GM18870 (cell line): ENCODE data around the gene MACF1.
A peak's percentile ranks its signal among the peaks of the same experiment; 100 is the strongest.

ENCODE experiments used
- ATAC-seq: cut with Tn5 transposase; IDR thresholded peaks from one replicate; pipeline ENCODE4 v1.9.1; 2021; ENCODE audit warnings: moderate library complexity; ENCODE audit not compliant: unreplicated experiment

MACF1 gene

DNA sequence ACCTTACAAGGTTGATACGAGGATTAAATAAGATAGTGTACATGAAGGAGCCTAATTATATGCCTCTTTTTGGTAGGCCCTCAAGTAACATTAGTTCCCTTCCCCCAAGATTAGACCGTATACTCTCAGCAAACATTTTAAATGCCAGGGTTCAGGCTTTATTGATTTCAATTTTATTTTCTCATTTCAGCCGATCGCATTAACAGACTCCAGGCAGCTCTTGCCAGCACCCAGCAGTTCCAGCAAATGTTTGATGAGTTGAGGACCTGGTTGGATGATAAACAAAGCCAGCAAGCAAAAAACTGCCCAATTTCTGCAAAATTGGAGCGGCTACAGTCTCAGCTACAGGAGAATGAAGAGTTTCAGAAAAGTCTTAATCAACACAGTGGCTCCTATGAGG is 182.5 kb downstream of the MACF1 start:
- no peak for ATAC-seq

DNA sequence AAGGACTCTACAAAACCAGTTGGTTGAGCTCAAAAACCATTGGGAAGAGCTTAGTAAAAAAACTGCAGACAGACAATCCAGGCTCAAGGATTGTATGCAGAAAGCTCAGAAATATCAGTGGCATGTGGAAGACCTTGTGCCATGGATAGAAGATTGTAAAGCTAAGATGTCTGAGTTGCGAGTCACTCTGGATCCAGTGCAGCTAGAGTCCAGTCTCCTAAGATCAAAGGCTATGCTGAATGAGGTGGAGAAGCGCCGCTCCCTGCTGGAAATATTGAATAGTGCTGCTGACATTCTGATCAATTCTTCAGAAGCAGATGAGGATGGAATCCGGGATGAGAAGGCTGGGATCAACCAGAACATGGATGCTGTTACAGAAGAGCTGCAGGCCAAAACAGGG is 183.0 kb downstream of the MACF1 start:
- no peak for ATAC-seq

DNA sequence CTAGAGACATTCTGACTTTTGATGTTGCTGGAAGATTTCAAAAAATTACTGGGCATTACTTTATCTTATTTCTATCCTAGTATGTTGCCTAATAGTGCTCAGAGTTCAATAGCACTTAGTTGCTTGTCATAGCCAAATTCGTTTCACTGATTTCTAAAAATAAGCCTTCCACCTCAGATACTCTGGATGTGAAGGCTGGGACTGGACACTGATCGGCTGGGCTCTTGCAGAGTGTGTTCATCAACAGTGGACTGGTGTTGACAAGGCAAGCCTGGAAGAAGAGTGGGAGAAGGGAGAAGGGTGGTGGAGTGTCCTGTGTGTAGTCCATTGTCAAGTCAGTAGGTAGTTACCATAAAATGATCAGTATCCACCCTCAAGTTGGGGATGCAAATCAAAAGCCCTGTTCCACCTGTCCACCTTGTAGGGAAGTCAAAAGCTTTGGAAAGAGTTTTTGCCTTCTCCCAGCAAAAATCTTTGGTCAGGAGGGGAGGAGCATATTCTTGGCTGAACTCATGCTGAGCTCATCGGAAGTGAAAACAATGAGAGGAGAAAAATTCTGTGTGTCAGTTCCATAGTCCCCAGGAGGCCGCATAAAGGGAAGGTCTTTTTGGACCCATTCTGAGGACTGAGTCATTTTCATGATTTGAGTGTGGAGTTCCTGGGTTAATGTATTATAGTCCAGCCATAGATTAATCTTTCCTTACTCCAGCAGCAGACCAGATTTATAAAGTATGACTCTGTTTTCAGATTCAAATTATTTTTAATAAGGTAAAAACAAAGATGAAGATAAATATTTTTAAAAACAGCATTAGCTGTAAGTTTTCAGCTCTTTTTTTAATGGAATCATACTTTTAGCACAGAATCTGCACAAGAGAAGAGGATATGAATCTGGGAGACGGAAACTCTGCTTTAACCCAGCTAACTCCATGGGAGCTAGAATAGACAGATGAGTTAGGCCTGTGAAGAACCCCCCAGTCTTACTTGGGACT is 187.5 kb downstream of the MACF1 start:
- no peak for ATAC-seq

DNA sequence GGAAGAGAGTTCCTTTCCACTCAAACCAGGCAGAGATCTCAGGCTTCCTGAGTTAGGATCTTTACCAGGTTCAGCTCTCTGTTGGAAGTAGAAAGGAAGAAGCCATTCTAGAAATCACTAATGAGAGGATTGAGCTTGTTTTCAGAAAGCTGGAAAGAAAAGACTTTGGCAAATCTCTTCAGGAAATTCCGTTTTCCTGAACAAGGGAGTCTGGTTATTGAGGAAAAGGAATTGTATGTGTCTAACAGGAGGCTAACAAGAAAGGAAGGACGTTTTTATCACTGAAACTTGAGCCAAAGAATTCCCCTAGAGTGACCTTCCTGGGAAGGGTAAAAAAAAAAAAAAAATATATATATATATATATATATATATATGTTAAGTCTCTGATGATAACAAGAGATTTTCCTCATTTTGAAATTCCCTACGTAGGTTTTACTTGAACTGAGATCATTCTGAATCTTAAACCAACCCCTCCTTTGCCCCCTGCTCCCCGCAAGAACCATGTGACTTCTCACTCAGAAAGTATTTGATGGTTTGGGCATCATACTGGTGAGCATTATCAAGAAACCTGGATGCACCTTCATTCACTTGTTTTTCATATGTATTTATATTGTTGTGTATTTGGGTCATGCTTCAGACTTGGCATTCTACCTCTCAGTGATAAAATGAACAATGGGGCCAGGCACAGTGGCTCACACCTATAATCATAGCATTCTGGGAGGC is 188.5 kb downstream of the MACF1 start:
- ATAC-seq: no peak

DNA sequence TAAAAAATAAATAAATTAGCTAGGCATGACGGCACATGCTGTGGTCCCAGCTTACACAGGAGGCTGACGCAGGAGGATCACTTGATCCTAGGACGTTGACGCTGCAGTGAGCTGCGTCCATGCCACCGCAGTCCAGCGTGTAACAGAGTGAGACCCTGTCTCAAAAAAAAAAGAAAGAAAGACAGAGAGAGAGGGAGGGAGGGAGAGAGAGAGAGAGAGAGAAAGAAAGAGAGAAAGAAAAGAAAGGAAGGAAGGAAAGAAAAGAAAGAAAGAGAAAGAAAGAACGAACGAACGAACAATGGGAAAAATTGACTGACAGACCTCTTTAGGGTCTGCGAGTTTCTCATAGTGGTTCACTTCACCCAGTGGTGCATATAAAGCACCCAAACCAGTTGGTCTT is 189.2 kb downstream of the MACF1 start:
- ATAC-seq: no peak

DNA sequence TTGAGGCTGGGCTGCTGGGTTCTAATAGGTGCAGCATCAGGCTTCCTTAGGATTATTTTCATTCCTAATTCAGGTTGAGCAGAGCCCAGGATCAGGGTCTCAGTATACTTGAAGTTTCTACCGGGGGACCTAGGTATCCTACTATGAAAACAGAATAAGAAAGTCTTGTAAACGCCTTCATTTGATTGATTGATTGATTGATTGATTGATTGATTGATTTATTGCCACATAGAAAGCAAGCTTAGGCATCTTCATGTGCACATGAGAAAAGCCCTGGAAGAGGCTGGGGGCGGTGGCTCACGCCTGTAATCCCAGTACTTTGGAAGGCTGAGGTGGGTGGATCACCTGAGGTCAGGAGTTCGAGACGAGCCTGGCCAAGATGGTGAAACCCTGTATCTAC is 189.6 kb downstream of the MACF1 start:
- no peak for ATAC-seq

DNA sequence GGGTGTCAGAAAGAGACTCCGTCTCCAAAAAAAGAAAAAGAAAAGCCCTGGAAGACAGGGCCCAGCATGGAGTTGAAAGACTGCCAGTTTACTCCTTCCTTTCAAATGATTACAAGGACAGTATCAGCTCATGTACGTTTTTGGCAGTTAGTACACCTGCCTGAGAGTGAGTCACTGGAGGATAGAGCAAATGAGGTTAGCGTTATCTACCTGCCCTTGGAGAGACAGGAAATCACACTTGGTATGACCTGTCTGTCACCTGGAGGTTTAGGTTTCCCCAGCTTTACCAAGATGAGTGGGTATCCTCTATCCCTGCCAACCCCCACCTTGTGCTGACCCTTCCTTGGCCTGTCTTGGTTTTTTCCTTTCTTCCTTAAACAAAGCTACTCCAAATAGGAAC is 190.1 kb downstream of the MACF1 start:
- ATAC-seq: no peak

DNA sequence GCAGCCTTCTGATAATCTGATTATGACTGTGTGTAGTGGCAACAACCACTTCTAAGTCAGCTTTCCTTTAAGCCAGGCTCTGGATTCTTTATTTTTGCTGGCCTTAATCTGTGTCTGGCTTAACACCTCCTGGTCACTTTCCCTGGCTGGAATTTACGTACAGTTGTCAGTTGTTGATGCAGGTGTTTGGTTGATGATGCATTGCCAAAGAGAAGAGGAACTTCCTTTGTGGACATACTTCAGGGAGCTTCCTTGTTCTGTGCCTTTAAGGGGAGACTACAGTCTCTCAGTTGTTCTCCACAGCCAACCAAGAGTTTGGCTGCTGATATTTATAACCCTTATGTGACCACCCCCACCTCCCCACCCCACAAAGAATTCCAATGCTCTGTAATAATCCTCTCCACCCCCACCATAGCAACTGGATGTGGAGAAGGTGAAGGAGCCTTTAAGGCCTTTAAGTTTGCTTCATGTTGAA is 190.9 kb downstream of the MACF1 start:
- no peak for ATAC-seq

DNA sequence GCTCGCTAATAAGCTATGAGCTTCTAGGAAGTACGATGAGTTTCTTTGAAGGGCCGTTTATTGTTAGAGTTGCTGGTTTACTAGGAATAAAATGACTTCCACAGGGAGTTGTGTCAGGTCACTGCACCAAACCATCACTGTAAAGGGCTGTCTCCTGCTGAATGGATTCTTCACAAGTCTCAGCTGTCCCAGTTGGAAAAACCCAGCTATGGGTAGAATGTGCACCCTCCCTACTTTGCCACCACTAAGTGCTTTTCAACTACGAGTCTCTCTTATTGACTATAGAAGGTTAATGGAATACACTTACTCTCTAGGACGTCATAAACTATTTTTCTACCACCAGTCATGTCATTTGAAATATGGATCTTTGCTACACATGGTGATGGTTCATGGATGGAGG is 192.2 kb downstream of the MACF1 start:
- ATAC-seq: no peak

DNA sequence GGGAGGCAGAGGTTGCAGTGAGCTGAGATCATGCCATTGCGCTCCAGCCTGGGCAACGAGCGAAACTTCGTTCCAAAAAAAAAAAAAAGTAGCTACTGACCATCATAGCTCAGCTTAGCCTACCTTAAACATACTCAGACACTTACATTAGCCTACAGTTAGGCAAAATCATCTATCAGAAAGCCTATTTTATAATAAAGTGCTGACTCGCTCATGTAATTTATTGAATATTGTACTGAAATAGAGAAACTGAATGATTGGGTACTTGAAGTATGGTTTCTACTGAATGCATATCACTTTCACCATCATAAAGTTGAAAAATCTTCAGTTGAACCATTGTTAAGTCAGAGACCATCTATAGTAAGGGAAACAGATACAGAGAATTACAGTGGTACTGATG is 193.0 kb downstream of the MACF1 start:
- no peak for ATAC-seq

DNA sequence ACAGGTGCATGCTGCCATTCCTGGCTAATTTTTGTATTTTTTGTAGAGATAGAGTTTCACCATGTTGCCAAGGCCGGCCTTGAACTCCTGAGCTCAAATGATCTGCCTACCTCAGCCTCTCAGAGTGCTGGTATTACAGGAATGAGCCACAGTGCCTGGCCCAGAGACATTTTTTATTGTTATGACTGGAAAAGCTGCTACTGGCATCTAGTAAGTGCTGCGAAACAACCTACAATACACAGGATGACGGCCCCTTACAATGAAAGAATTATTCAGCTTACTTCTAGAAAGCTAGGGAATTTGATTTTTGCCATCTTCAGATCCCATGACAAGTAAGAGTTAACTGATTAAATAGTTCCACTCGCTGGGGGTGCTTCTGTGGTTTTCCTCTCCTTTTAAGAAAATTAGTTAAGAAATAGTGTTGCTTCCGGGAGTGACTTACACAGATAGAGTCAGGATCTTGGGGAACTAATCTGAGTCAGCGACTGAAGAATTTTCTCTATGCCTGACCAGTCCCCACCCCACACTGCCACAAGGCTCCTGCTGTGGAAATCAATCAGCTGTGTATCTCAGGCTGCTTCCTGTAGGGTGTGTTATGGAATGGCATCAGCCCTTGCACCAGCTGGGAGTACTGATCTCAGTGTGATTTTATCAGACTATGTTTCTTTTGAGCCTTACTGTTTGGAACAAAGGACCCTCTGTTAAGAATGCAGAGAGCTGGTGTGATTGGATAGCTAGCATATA is 194.0 kb downstream of the MACF1 start:
- ATAC-seq: peak; percentile 53

DNA sequence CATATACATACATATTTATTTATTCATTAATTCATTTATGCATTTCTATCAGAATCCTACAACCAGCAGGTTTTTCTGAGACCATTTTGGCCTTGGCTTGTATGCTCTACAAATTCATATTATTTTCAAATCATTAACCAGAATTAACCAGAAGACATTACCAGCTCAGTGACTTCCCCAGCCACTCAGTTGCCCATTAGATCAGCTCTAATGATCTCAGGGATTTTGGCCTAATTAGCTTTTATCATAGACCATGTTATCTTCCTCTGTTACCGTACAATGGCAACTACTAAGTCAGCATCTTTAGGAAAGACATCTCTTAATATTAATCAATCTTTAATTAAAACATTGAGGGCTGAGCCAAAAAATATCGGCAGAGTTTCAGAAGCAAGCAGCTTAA is 196.6 kb downstream of the MACF1 start:
- ATAC-seq: no peak

DNA sequence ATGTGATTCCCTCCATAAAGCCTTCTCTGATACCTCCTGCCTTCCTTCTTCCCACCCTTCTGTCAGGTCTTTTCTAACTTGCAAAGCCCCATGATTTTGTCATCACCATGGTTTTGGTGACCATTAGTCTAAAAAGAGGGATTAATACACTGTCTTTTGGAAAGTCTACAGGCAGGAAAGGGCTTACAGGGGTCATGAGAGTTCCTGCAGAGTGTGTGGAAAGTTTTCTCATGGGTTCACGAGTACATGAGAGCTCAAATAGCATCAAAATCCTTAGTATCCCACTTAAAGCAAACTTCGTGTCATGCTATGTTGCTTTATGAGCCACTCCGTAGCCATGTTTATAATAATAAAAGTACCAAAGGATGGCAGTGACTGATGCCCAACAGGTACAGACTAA is 200.4 kb downstream of the MACF1 start:
- no peak for ATAC-seq

DNA sequence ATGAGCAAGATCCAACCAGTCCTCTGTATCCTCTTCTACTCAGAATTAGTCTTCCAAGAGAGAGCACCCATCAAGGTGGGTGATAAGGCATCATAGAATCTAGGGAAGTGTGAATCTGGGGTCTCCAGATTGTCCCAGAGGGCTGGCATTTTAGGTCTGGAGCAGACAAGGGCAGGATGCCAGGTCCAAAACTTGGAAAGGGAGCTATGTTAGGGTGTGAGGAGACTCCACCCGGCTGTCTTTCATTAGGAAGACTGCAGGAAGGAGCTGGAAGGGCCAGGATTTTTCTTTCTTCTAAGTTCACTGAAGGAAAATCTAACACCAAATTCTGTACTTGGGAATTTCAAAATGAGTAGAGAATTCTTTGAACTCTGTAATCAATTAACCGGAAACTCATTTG is 200.9 kb downstream of the MACF1 start:
- ATAC-seq: no peak

DNA sequence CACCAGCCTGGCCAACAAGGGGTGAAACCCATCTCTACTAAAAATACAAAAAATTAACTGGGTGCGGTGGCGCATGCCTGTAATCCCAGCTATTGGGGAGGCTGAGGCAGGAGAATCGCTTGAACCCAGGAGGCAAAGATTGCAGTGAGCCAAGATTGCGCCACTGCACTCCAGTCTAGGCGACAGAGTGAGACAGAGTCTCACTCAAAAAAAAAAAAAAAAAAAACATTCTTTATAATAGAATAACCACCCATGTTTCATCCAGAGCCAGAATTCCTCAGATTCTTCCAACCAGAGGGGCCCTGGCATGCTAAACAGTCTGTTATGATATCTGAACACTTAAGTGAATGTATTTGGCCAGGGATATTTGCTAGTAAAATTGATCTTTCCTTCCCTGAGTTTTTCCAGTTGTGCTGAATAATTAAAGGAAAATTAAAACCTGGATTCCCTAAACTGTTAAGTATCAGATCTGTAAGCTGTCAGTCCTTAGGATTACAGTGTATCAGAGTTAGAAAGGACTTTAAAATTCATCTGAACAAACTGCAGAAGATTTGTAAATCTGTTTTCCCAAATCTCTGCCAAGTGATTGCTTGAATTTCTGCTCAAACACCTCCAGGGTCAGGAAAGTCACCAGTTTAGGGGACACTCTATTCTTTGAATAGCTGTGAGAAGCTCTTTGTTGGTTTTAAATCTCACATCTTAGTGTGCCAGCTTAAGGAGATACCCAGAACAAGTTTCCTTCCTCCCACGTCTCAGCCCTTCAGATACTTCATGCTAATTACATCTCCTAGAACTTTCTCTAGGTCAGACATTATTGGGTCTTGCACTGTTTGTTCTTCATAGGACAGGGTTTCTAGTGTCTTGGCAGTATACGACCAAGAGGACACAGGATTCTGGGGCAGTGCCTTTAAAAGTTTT is 202.3 kb downstream of the MACF1 start:
- ATAC-seq: no peak

DNA sequence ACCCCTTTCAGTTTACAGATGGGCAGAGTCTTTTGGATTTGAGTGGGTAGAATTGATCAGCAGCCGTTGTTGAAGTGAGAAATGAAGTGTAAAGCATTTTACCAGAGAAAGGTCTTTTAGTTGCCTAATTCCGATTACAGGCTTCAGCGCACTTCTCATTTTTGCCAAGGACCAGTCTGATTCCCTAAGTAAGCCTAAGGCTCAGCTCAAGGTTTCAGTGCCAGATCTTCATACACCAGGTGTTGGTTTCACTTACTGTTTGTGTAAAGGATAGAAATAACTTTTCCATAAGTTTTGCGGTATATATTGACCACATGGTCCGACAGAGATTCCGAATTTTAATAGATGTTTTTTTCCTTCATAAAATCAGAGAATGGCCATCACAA is 203.0 kb downstream of the MACF1 start:
- ATAC-seq: no peak

DNA sequence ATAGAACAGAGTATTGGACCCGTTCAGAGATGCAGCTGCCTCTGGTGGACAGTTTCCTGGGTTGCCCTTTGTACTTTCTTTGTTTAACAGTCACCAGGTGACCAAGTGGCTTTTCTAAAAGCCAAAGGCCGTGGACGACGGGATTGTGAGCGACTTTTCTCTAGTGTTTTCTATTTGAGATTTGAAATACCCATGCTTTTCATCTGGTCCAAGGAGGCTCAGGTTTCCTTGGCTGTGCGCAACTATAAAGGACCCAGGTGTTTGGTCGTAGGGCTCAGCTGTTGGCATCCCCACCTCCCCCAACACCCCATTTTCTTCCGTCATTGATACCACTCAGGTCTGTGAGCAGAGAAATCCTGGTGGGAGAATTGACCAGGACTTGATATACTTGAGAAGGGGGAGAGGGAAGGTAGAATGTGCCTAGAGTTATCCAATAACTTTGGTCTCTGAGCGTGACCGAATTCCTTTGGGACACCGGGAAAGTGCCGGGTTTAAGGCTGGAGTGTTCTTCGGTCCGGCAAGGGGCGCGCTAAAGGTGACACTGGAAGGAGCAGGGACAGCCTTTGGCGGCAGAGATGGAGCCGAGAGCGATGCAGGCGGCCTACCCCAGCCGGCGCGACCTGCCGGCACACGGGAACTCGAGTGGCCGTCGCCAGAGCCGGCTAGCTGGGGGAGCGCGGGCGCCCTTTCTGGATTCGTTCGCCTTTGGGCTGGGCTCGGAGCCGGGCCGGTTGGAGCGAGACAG is 203.6 kb downstream of the MACF1 start:
- no peak for ATAC-seq

DNA sequence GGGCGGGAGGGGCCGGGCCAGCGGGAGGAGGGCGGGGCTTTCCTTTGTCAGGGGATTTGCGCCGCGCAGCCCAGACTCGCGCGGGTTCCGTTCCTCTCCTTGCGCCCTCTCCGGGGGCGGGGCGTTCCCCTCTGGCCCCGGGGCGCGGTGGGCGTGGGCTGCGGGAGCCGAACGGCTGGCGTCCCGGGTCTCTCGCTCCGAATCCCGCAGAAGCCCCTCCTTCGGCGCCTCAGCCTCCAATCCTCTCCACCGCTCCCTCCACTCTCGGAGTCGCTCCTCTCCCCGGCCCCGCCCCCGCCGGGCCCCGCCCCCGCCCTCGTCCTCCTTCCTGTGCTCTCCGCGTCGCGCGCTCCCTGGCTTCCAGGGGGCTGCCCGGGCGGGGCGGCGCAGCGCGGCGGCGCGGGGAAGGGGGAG is 204.2 kb downstream of the MACF1 start:
- peak; percentile 41 for ATAC-seq

DNA sequence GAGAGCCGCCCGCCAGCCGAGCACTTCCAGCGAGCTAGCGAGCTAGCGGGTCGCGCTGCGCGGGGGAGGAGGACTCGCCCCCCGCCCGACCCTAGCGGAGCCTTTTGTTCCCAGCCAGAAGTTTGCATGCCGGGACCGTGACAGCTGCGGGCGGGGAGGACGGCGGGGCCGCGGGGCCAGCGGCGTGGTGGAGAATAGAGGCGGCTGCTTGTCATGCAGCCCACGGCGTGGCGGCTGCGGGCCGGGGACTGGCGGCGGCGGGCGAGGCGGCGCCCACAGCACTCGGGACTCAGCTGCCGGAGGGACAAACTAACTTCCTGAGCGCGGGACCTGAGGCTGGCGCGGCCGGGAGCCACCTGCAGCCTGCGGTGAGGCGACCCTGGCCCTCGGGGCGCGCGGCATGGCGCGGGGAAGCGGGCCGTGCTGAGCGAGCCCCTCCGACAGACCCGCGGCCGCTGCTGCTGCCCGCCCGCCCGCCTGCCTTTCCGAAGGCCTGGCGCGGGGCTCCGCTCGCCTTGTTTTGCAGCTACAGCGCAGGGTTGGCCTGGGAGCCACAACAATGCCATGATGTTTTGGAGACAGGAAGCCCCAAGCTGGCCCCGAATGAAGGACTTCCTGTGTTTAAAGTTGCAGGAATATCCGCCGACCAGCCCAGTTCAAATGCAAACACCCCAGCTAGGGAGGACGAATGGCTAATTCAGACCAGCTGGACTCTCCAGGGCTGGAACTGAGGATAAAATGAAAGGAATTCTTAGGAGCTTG is 204.7 kb downstream of the MACF1 start:
- ATAC-seq: peak; percentile 19
